Stimulated activated CD4-positive, alpha-beta T cell treated with anti-CD3 and anti-CD28 coated beads, Interleukin-15, amount 100 ng/mL, for 48 hours (primary cell): Measurements from ENCODE around the gene UBAC1.
"Not testable (repeated sequence)": the region's sequence is repeated elsewhere in the genome, so short reads cannot be mapped to it uniquely, and the experiment has no call there.

ENCODE experiments used
- DNase-seq, 2 donors: peaks; one replicate each; pipeline ENCODE4 v3.0.0-alpha.2; 2020; ENCODE audit warnings: low read depth in 2 of 2

The UBAC1 gene

GRCh38 chr9:135920973-135921585, 40.1 kb downstream of the UBAC1 start:
- no peak for DNase-seq

- DNase-seq, result no peak
Measured at GRCh38 chr9:135920256-135920930, 40.8 kb downstream of the UBAC1 start.

DNA sequence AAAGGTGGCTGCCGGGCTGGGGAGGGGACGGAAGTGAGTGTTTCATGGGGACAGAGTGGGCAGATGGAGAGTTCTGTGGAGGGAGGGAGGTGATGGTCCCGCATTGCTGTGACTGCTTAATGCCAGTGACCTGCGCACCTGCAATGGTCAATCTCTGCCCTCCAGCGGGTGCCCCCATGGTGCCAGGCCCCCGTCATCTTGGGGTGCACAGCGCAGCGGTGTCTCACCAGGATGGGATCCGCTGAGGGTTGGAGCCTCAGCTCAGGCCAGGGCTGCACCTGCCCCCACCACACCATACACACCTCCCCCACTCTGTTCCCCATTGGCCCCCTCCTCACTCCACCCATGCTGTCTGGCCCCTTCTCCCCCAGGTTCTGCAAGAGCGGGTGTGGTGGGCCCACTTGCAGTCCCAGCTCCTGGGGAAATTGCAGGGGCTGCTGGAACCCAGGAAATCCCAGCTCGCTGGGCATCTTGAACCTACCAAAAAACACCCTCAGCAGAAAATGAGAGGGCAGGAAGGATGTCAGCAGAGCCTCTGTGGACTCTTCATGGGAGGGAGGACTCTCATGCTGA, 41.8 kb downstream of the UBAC1 start:
- DNase-seq, result no peak

GRCh38 chr9:135916227-135916626, 44.9 kb downstream of the UBAC1 start:
- DNase-seq, result not testable (repeated sequence)

DNA sequence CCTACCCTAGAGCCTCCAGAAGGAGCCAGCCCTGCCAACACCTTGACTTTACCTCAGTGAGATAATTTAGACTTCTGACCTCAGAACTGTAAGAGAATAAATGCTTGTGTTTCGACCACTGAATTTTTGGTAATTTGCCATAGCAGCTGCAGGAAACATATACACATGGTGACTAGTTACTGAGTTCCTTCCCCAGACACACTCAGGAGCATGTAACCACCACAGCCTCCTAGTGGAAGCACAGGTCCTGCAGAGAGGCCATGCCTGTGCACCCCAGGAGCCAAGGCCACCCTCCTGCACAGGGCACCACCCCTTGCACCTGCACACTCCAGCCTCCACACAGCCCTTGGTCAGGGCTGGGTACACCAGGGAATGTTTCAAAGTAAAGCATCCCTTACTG, 46.3 kb downstream of the UBAC1 start:
- no peak for DNase-seq

DNA sequence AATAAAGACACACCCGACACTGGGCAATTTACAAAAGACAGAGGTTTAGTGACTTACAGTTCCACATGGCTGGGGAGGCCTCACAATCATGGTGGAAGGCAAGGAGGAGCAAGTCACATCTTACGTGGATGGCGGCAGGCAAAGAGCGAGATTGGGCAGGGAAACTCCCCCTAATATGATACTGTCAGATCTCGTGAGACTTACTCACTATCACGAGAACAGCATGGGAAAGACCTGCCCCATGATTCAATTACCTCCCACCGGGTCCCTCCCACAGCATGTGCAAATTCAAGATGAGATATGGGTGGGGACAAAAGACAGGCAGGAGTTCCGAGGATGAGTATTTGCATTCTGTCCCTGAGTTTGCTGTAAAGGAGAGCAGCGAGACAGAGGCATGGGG, 49.9 kb downstream of the UBAC1 start:
- not testable (repeated sequence) for DNase-seq

DNA sequence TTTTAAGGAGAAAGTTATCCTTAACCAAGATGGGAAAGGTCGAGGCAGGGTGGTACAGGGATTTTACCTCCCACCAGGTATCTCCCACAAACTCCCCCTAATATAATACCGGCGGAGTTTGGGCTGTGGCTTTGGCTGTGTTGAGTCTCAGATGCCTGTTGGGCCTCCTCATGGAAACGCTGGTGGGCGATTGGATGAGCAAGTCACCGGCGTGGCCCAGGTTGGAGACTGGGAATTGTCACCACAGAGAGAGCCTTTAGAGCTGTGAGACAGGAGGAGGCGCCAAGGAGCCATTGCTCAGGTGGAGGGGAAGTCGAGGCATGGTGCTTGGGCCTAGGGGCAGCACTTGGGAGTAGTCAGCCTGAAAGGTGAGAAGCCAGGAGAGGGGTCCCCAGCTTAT, 50.4 kb downstream of the UBAC1 start:
- DNase-seq, result no peak

- no peak for DNase-seq
Measured at GRCh38 chr9:135910216-135910615, 51.0 kb downstream of the UBAC1 start.

- no peak for DNase-seq
Measured at GRCh38 chr9:135909371-135909770, 51.8 kb downstream of the UBAC1 start.

GRCh38 chr9:135908754-135909204, 52.4 kb downstream of the UBAC1 start:
- no peak for DNase-seq

DNA sequence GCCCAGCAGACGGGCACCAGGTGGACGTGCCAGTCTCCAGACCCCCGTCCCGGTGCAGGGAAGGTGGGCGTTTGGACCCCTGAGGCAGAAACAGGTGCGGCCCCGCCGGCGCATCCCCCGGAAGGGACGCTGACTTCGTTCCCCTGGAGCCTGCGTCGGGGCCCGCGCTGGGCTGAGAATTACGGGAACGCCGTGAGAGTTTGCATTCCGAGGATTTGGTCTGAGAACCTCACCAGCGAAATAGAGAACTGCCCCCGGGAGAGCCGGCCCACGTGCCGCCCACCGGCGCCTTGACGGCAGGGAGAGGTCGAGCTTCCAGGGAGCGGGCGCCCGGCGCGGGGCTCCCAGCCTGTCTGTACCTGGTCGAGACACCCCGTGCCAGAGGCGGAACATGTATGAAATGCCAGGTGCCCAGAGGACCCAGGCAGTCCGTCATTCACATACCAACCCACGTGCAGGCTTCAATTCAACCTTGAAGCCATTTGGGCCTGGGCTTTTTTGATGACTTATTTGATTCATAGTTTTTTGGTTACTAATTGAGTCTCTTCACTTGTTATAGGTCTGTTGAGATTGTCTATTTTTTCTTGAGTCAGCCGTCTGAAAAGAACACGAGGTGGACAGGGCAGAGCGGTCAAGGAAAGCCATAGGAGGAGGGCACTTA, 53.0 kb downstream of the UBAC1 start:
- DNase-seq, result no peak

GRCh38 chr9:135907431-135908092, 53.6 kb downstream of the UBAC1 start, which contains the start of gene CAMSAP1:
Gene CAMSAP1 (minus strand): TSS chr9:135907546. CDS start chr9:135907159, 387 bp downstream.
- DNase-seq, result peak; percentile 87 to 94

- no peak for DNase-seq
Measured at GRCh38 chr9:135907006-135907430, 54.2 kb downstream of the UBAC1 start.

DNA sequence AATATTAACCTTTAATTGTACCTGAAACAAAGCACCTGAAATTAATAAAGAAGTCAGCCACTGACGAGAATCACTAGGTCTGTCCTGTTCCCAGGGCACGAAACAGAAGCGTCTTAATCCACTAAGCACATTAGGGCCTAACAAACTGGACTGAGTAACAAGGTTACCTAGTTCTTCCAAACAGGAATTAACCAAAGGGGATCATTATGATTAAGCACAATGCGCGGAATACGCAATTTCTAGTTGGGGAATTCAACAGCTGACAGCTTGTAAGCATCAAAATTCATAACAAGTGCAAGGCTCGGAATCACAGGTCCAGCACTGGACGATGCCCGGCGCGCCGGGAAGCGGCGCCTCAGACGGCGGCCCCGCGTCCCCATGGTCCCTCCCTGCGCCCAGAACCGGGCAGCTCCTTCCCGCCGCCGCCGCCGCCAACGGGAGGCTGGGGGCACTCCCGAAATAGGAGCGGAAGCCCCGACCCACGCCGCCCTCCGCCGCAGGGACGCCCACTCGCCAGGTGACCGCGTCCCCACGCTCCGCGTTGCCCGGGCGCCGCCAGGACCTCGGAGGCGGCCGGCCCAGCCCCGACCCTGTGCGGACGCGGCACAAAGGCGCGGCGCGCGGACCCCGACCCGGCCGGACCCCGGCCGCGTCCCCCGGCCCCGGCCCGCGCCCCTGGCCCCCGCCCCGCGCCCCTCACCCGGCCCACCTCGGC, 54.7 kb downstream of the UBAC1 start:
- no peak for DNase-seq

- peak; percentile 69 to 70 for DNase-seq
Measured at GRCh38 chr9:135905380-135906258, 55.6 kb downstream of the UBAC1 start.

DNA sequence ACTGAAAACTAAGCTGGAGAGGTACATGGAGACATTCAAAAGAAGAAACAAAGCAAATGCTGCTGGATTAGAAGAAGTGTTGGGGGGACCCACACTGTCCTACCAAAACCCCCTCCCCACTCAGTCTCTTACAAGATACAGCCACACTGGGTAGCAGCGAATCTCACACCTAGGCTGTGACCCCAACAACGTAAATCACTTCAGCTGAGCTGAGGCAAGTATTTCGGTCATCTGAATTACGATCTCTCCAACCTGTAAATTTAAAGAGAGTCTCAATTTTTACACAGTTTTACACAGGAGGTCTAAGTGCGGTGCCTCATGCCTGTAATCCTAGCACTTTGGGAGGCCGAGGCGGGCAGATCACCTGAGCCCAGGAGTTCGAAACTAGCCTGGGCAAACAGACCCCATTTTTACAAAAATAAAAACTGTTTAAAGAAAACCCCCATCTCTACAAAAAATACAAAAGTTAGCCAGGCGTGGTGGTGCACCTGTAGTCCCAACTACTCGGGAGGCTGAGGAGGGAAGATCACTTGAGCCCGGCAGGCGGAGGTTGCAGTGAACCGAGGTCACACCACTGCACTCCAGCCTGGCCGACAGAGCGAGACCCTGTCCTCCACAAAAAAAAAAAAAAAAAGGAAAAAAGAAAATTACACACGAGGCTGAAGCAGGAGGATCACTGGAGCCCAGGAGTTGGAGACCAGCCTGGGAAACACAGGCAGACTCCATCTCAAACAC, 57.2 kb downstream of the UBAC1 start:
- DNase-seq, result no peak

DNA sequence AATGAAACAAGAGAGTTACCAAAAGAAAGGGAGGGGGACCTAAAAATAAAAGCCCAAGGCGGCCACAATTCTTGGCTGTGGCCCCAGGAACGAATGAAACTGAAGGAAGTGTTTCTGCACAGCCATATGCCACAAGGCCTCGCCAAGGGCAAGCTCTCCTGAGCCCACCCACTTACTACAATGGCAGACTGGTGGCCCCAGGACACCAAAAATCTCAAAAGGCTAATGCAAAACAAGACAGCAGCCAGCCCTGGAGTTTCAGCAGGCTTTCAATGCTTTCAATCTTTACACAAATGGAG, 57.9 kb downstream of the UBAC1 start:
- no peak for DNase-seq

DNA sequence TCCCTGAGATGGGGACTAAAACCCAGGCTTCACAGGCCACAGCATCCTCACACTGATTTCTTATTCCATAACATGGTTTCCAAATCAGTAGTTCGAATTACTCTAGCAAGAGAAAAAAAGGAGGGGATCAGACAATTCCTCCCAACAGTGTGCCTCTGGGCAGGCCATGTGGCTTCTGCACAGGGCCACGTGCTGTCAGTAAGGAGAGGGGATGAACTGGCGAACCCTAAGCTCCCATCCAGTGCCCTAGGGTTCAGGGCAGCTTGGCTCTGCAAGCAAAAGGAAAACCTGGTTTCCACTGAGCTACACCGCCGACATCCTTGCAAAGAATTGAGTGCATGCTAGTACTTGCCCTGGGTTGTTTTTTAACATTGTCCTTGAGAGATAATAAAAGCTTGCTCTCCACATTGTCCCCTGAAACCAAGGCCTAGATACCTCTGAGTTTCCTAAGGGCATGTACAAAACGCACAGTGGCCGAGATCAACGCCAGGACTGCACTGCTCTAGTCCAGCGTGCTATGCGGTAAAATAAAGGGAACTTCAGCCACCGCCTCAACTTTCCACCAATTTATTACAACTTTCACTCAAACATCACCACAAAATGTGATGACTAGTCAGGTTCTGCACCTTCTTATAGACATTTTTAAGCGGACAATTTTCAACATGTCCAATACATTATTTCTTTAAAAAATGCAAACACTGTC, 58.4 kb downstream of the UBAC1 start:
- no peak for DNase-seq

DNA sequence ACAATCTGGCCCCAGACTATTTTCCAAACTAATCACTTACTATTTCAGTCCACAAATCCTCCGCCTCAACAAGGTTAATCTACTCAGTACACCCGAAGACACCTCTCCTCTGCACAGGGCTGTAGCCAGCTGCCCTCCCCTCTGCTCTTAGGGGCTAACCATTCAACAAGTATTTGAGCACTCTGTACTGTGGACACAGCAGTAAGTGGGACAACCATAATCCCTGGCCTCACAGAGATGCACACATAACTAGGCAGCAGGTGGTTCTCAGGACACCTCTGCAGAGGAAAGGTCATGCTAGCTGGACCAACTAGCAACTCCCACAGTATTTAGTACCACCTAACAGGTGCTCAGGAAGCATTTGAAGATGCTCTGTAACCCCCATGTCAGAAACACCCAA, 59.3 kb downstream of the UBAC1 start:
- DNase-seq, result no peak
